ENCODE results near the gene LRRC74A. TPM values are rescaled to one million over a fixed set of nuclear protein-coding genes. Genes with fewer than 3 reads are reported as not detected.

The LRRC74A gene
- polyA plus RNA-seq, 1 of the 3 experiments (the other 2 are of a cell fraction) = not detected

- WGBS (ENCODE audit: low lambda C conversion rate) = 94% methylated on average over 8 of the region's 14 CpGs
- H3K36me3 ChIP-seq (replicated peaks in 1 of 2; ENCODE audit: control insufficient read depth in 1 of 2, insufficient read depth in 2 of 2, low read length in 1 of 2) = no peaks in the 10 kb centered on the region
- no peak for DNase-seq
- H2AFZ ChIP-seq (ENCODE audit: low read depth) = no peak overlapping the region
- no peaks in the 10 kb centered on the region for H4K20me1 ChIP-seq (ENCODE audit: insufficient read depth)
- TF ChIP-seq FOSL2 (IDR thresholded peaks at IDR 0.05; ENCODE audit: borderline replicate concordance, low read depth) = no peak
- TF ChIP-seq RAD21 (IDR thresholded peaks at IDR 0.05; ENCODE audit: low read length) = no peak
- no peak for TF ChIP-seq MXI1 (IDR thresholded peaks at IDR 0.05; ENCODE audit: low read depth, low read length)
- TF ChIP-seq FOXM1 (IDR thresholded peaks at IDR 0.05; ENCODE audit: low read depth) = no peak
- no peak for TF ChIP-seq SMC3 (IDR thresholded peaks at IDR 0.05; ENCODE audit: low read depth, low read length)
- TF ChIP-seq TCF12 (IDR thresholded peaks at IDR 0.05) = no peak
- no peak for TF ChIP-seq IRF3 (IDR thresholded peaks at IDR 0.05; ENCODE audit: low read depth, low read length)
- TF ChIP-seq ZBTB33 (IDR thresholded peaks at IDR 0.05; ENCODE audit: borderline replicate concordance, low read depth) = no peak
- TF ChIP-seq GABPA (IDR thresholded peaks at IDR 0.05; ENCODE audit: low read depth) = no peak
- TF ChIP-seq PBX3 (IDR thresholded peaks at IDR 0.05) = no peak
- TF ChIP-seq YY1 (IDR thresholded peaks at IDR 0.05; ENCODE audit: low read depth) = no peak
- TF ChIP-seq REST (IDR thresholded peaks at IDR 0.05; ENCODE audit: low read depth, low read length) = no peak
- no peak for TF ChIP-seq TEAD4 (IDR thresholded peaks at IDR 0.05; ENCODE audit: borderline replicate concordance, insufficient read depth)
- no peak for TF ChIP-seq EZH2phosphoT487 (IDR thresholded peaks at IDR 0.05; ENCODE audit: borderline replicate concordance, low read depth)
- TF ChIP-seq CTCF (IDR thresholded peaks at IDR 0.05) = no peak
- no peak for TF ChIP-seq ELF1 (IDR thresholded peaks at IDR 0.05)
- no peak for TF ChIP-seq TAF1 (IDR thresholded peaks at IDR 0.05; ENCODE audit: borderline replicate concordance, low read depth, low read length)
- H3K9ac ChIP-seq = no peak overlapping the region
- POLR2A ChIA-PET = no interaction called here
- no peak overlapping the region for H3K27ac ChIP-seq (ENCODE audit: low read depth in 2 of 2, low read length in 1 of 2)
- H3K9me2 ChIP-seq = no peaks in the 10 kb centered on the region
- CTCF ChIA-PET = interaction anchor here (2.5 to 13.9 kb wide), 4 partner anchors 10 to 185 kb away, joined by 13 to 139 read pairs (median 84); no protein-coding TSS in a partner anchor
- no peak overlapping the region for H3K4me3 ChIP-seq (ENCODE audit: low read depth in 2 of 2, low read length in 1 of 2)
- no peaks in the 10 kb centered on the region for H3K27me3 ChIP-seq (ENCODE audit: insufficient read depth)
- no peaks in the 10 kb centered on the region for H3F3A ChIP-seq (replicated peaks; ENCODE audit: insufficient read depth)
- H3K9me3 ChIP-seq = no peaks in the 10 kb centered on the region
- no peaks in the 10 kb centered on the region for H3K79me2 ChIP-seq (ENCODE audit: insufficient read depth)
- H3K4me1 ChIP-seq (ENCODE audit: control insufficient read depth in 1 of 2, insufficient read depth in 2 of 2, low read depth in 1 of 2, low read length in 1 of 2) = peaks cover 0 to 24% of the 10 kb centered on the region in 2 experiments; a peak in 1 of 4 replicates
- no peak overlapping the region for H3K4me2 ChIP-seq
Measured at GRCh38 chr14:76884853-76885276, 58.7 kb downstream of the LRRC74A start.

Data from SK-N-SH (cell line).